IMR-90 (cell line): Measurements from ENCODE around the gene DPP6.

Source experiments
- BHLHE40 ChIP-seq: fragments of 150-350 bp; IDR thresholded peaks from 2 replicates; pipeline ENCODE4 v1.6.1; 2016; ENCODE audit warnings: mild to moderate bottlenecking, low read depth, low read length
- CEBPB ChIP-seq: IDR thresholded peaks from 2 replicates; pipeline ENCODE4 v1.6.1; 2012; ENCODE audit warnings: low read depth, low read length, improper control_type of control experiment
- FOS ChIP-seq: fragments of 150-350 bp; IDR thresholded peaks from 2 replicates; pipeline ENCODE4 v1.6.1; 2016; ENCODE audit warnings: low read depth, low read length
- MAFK ChIP-seq: IDR thresholded peaks from 2 replicates; pipeline ENCODE4 v1.6.1; 2012; ENCODE audit warnings: low read depth, low read length, improper control_type of control experiment
- MXI1 ChIP-seq: IDR thresholded peaks from 2 replicates; pipeline ENCODE4 v1.6.1; 2012; ENCODE audit warnings: low read depth, mild to moderate bottlenecking, low read length, moderate library complexity, borderline replicate concordance
- POLR2A ChIP-seq: IDR thresholded peaks from 2 replicates; pipeline ENCODE4 v1.6.1; 2012; ENCODE audit warnings: mild to moderate bottlenecking, low read depth, low read length
- RFX5 ChIP-seq: IDR thresholded peaks from 2 replicates; pipeline ENCODE4 v1.8.0; 2012; ENCODE audit warnings: low read depth, mild to moderate bottlenecking, low read length, moderate library complexity
- TF ChIP-seq, protein P1 (sequence below): conservative IDR thresholded peaks from 2 replicates; pipeline ENCODE4 v1.5.1; 2012; ENCODE audit warnings: mild to moderate bottlenecking, low read depth, low read length, improper control_type of control experiment
- TF ChIP-seq, protein P2 (sequence below): fragments of 150-350 bp; IDR thresholded peaks from 2 replicates; pipeline ENCODE4 v1.6.1; 2017; ENCODE audit warnings: mild to moderate bottlenecking, antibody characterized with exemption, low read length, low read depth

DNA sequence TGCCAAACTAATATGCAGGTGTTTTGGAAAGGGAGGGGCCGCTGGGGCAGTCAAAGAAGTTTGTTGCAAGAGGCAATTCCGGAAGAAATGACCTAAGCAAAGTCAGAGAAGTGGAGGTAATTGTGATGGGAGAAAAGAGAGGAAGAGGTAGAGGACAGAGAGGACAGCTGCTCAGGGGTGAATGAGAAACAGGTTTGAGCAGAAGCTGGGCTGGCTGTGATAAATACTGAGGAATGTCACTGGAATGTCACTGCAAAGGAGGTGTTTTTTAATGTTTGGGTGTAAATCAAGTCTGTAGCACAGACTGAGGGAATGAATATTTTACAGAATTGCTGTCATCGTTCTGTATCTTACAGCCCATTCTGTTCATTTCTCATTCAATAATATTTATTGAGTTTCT, 207.2 kb downstream of the DPP6 start:
- TF ChIP-seq, protein P1, sequence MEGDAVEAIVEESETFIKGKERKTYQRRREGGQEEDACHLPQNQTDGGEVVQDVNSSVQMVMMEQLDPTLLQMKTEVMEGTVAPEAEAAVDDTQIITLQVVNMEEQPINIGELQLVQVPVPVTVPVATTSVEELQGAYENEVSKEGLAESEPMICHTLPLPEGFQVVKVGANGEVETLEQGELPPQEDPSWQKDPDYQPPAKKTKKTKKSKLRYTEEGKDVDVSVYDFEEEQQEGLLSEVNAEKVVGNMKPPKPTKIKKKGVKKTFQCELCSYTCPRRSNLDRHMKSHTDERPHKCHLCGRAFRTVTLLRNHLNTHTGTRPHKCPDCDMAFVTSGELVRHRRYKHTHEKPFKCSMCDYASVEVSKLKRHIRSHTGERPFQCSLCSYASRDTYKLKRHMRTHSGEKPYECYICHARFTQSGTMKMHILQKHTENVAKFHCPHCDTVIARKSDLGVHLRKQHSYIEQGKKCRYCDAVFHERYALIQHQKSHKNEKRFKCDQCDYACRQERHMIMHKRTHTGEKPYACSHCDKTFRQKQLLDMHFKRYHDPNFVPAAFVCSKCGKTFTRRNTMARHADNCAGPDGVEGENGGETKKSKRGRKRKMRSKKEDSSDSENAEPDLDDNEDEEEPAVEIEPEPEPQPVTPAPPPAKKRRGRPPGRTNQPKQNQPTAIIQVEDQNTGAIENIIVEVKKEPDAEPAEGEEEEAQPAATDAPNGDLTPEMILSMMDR = no peak
- TF ChIP-seq MXI1 = no peak
- TF ChIP-seq BHLHE40 = no peak
- TF ChIP-seq CEBPB = no peak
- TF ChIP-seq, protein P2, sequence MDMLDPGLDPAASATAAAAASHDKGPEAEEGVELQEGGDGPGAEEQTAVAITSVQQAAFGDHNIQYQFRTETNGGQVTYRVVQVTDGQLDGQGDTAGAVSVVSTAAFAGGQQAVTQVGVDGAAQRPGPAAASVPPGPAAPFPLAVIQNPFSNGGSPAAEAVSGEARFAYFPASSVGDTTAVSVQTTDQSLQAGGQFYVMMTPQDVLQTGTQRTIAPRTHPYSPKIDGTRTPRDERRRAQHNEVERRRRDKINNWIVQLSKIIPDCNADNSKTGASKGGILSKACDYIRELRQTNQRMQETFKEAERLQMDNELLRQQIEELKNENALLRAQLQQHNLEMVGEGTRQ = no peak
- TF ChIP-seq MAFK = no peak
- no peak for TF ChIP-seq POLR2A
- no peak for TF ChIP-seq RFX5
- no peak for TF ChIP-seq FOS
